Omental fat pad (tissue), 4 donors: ENCODE results near the gene ARHGAP6. TPM values are rescaled to one million over a fixed set of nuclear protein-coding genes. Genes with fewer than 3 reads are reported as not detected.
A peak's percentile ranks its signal among the peaks of the same experiment; 100 is the strongest.

ENCODE experiments used
- ATAC-seq: fragments of 150-250 bp; one replicate; pipeline ENCODE4 v1.9.1; 2016; ENCODE audit warnings: mild to moderate bottlenecking, moderate library complexity; ENCODE audit not compliant: low FRiP score
- DNase-seq: peaks from one replicate; pipeline ENCODE4 v3.0.0-alpha.2; 2019; ENCODE audit warnings: low spot score
- CTCF ChIP-seq, 3 donors: fragments of 450-650 bp; IDR thresholded peaks; one replicate each; pipeline ENCODE4 v1.5.1; 2016 to 2017; ENCODE audit warnings: antibody characterized with exemption in 3 of 3, mild to moderate bottlenecking in 3 of 3, moderate library complexity in 2 of 3
- total RNA-seq, 4 donors: library from RNA; depleted of rRNA; stranded (reverse); fragments of >200 nt; gene quantifications; one replicate each; pipeline ENCODE4 v1.1.0, GENCODE V29; 2016

The ARHGAP6 gene
- total RNA-seq, 4 donors from 2014 or later, result 20.4 to 45.5 (median 25.1) TPM

- ATAC-seq (no peak), DNase-seq (no peak)
- no peak for TF ChIP-seq CTCF (IDR thresholded peaks at IDR 0.05)
Measured at GRCh38 chrX:11293113-11293512, 372.6 kb downstream of the ARHGAP6 start, which contains the start of gene AMELX. Gene AMELX, plus strand, starts transcription at chrX:11293413. Its CDS starts 1,376 bp downstream, at chrX:11294789.

- no peak for DNase-seq
- TF ChIP-seq CTCF (IDR thresholded peaks at IDR 0.05), result no peak
- no peak for ATAC-seq
Measured at GRCh38 chrX:11290416-11291102, 375.2 kb downstream of the ARHGAP6 start.

GRCh38 chrX:11287505-11287904, 378.2 kb downstream of the ARHGAP6 start:
- DNase-seq, result no peak
- TF ChIP-seq CTCF (IDR thresholded peaks at IDR 0.05), result no peak
- ATAC-seq, result peak; percentile 44

- no peak for DNase-seq
- TF ChIP-seq CTCF (IDR thresholded peaks at IDR 0.05), result no peak
- ATAC-seq, result no peak
Measured at GRCh38 chrX:11285651-11286050, 380.1 kb downstream of the ARHGAP6 start.

GRCh38 chrX:11282043-11282442, 383.7 kb downstream of the ARHGAP6 start:
- no peak for DNase-seq
- no peak for ATAC-seq
- no peak for TF ChIP-seq CTCF (IDR thresholded peaks at IDR 0.05)

GRCh38 chrX:11273544-11273943, 392.2 kb downstream of the ARHGAP6 start:
- no peak for DNase-seq
- TF ChIP-seq CTCF (IDR thresholded peaks at IDR 0.05), result no peak
- ATAC-seq, result no peak

GRCh38 chrX:11272863-11273262, 392.9 kb downstream of the ARHGAP6 start:
- no peak for ATAC-seq
- no peak for DNase-seq
- no peak for TF ChIP-seq CTCF (IDR thresholded peaks at IDR 0.05)
